Sigmoid colon (tissue), 7 donors: ENCODE results near the gene XDH. TPM values are rescaled to one million over a fixed set of nuclear protein-coding genes. Genes with fewer than 3 reads are reported as not detected.

ENCODE experiments used
- DNase-seq: peaks from one replicate; pipeline ENCODE4 v3.0.0-alpha.2; 2019
- H3K27ac ChIP-seq, 4 donors: fragments of 200-600 bp; sonication (generic); one replicate each; pipeline ENCODE4 v1.5.1; 2016 to 2019; ENCODE audit warnings: mild to moderate bottlenecking in 1 of 4
- H3K27me3 ChIP-seq, 3 donors: fragments of 200-600 bp; sonication (generic); one replicate each; pipeline ENCODE4 v1.5.1; 2019; ENCODE audit warnings: mild to moderate bottlenecking in 1 of 3
- H3K36me3 ChIP-seq, 4 donors: fragments of 200-600 bp; sonication (generic); one replicate each; pipeline ENCODE4 v1.5.1; 2016 to 2019
- H3K4me1 ChIP-seq, 4 donors: fragments of 200-600 bp; sonication (generic); one replicate each; pipeline ENCODE4 v1.5.1; 2017 to 2019
- H3K4me3 ChIP-seq, 4 donors: fragments of 200-600 bp; sonication (generic); one replicate each; pipeline ENCODE4 v1.5.1; 2017 to 2019; ENCODE audit warnings: mild to moderate bottlenecking in 2 of 4, moderate library complexity in 1 of 4
- H3K9me3 ChIP-seq, 4 donors: fragments of 200-600 bp in 3 of 4; sonication (generic) in 3 of 4; one replicate each; pipeline versions ENCODE4 v1.5.1 to v1.6.1; 2013 to 2019
- CTCF ChIP-seq, 4 experiments: fragments of 450-650 bp in 3 of 4; fragments of 200-600 bp in 1 of 4; IDR thresholded peaks; one replicate each; pipeline ENCODE4 v1.5.1; 2016 to 2019; ENCODE audit warnings: antibody characterized with exemption in 4 of 4, mild to moderate bottlenecking in 3 of 4, moderate library complexity in 2 of 4
- EP300 ChIP-seq, 4 donors: sonication (generic); formaldehyde crosslinking; IDR thresholded peaks; one replicate each; pipeline ENCODE4 v1.6.1; 2017; ENCODE audit warnings: antibody characterized with exemption in 4 of 4
- POLR2A ChIP-seq, 2 donors: fragments of 450-650 bp; IDR thresholded peaks; one replicate each; pipeline ENCODE4 v1.6.1; 2016; ENCODE audit warnings: antibody characterized with exemption in 2 of 2, mild to moderate bottlenecking in 2 of 2, moderate library complexity in 2 of 2
- POLR2AphosphoS5 ChIP-seq, 4 donors: sonication (generic); formaldehyde crosslinking; IDR thresholded peaks; one replicate each; pipeline ENCODE4 v1.6.1; 2017; ENCODE audit warnings: antibody characterized with exemption in 4 of 4
- WGBS, 2 donors: extraction: QIAGEN DNeasy Blood & Tissue Kit; methylation state at CpG; one replicate each; pipeline ENCODE4 v1.1.7; 2013; 5-methylcytosine and 5-hydroxymethylcytosine counted together
- intact Hi-C: fragments of 100-400 bp; cut with DNase I; formaldehyde crosslinking; loops from one replicate; pipeline ENCODE4 v1.15.1; 2023
- polyA plus RNA-seq, 3 donors: library from polyadenylated mRNA; stranded (reverse); fragments of 200-250 nt; gene quantifications; one replicate each; pipeline ENCODE4 v1.2.3, GENCODE V29; 2013
- total RNA-seq, 4 donors: library from RNA; depleted of rRNA; stranded (reverse); fragments of >200 nt; gene quantifications; one replicate each; pipeline ENCODE4 v1.1.0, GENCODE V29; 2016
- donor health status: healthy with polysubstance abuse.
- donor health status: Bipolar disorder and iron deficiency.
- donor health status: healthy.

XDH gene
- total and polyA plus RNA-seq, 7 donors, result 0.71 to 30.1 (median 10.7) TPM; not detected in 3

GRCh38 chr2:31411771-31412170, 2.8 kb downstream of the XDH start:
- Histone ChIP-seq H3K27ac (no peak overlapping the region), H3K9me3 (no peaks in the 10 kb centered on the region), H3K27me3 (no peaks in the 10 kb centered on the region), H3K36me3 (no peaks in the 10 kb centered on the region), H3K4me3 (no peak overlapping the region), H3K4me1 (no peaks in the 10 kb centered on the region)
- TF ChIP-seq CTCF (IDR thresholded peaks at IDR 0.05) (no peak), POLR2AphosphoS5 (IDR thresholded peaks at IDR 0.05) (no peak), POLR2A (IDR thresholded peaks at IDR 0.05) (no peak), EP300 (IDR thresholded peaks at IDR 0.05) (no peak)
- intact Hi-C loops, result no loop called here
- WGBS, 2 donors, result 88 to 93% methylated on average over 2 of the region's 2 CpGs
- DNase-seq, result no peak

- no peak overlapping the region for H3K4me3 ChIP-seq
- no peaks in the 10 kb centered on the region for H3K27me3 ChIP-seq
- no peaks in the 10 kb centered on the region for H3K9me3 ChIP-seq
- no peaks in the 10 kb centered on the region for H3K4me1 ChIP-seq
- H3K36me3 ChIP-seq, result no peaks in the 10 kb centered on the region
- intact Hi-C loops, result no loop called here
- 87 to 89% methylated on average over 10 of the region's 10 CpGs for WGBS, 2 donors
- DNase-seq, result no peak
- H3K27ac ChIP-seq, result no peak overlapping the region
- no peak for TF ChIP-seq EP300 (IDR thresholded peaks at IDR 0.05)
- no peak for TF ChIP-seq POLR2A (IDR thresholded peaks at IDR 0.05)
- no peak for TF ChIP-seq CTCF (IDR thresholded peaks at IDR 0.05)
- TF ChIP-seq POLR2AphosphoS5 (IDR thresholded peaks at IDR 0.05), result no peak
Observed at GRCh38 chr2:31406593-31407385, 7.8 kb downstream of the XDH start.

GRCh38 chr2:31404827-31405226, 9.7 kb downstream of the XDH start:
- DNase-seq, result no peak
- H3K36me3 ChIP-seq, result no peaks in the 10 kb centered on the region
- H3K4me1 ChIP-seq, result no peaks in the 10 kb centered on the region
- no peak overlapping the region for H3K27ac ChIP-seq
- intact Hi-C loops, result no loop called here
- no peaks in the 10 kb centered on the region for H3K9me3 ChIP-seq
- TF ChIP-seq POLR2AphosphoS5 (IDR thresholded peaks at IDR 0.05) (no peak), EP300 (IDR thresholded peaks at IDR 0.05) (no peak), POLR2A (IDR thresholded peaks at IDR 0.05) (no peak), CTCF (IDR thresholded peaks at IDR 0.05) (no peak)
- WGBS, 2 donors, result 91 to 92% methylated on average over 4 of the region's 4 CpGs
- H3K27me3 ChIP-seq, result no peaks in the 10 kb centered on the region
- no peak overlapping the region for H3K4me3 ChIP-seq

- no peaks in the 10 kb centered on the region for H3K9me3 ChIP-seq
- no peak for DNase-seq
- H3K27ac ChIP-seq, result no peak overlapping the region
- no peaks in the 10 kb centered on the region for H3K27me3 ChIP-seq
- no peaks in the 10 kb centered on the region for H3K4me1 ChIP-seq
- H3K36me3 ChIP-seq, result no peaks in the 10 kb centered on the region
- TF ChIP-seq CTCF (IDR thresholded peaks at IDR 0.05), result no peak
- no peak for TF ChIP-seq EP300 (IDR thresholded peaks at IDR 0.05)
- TF ChIP-seq POLR2A (IDR thresholded peaks at IDR 0.05), result no peak
- no peak for TF ChIP-seq POLR2AphosphoS5 (IDR thresholded peaks at IDR 0.05)
- WGBS, 2 donors, result 80 to 82% methylated on average over 1 of the region's 1 CpG
- intact Hi-C loops, result no loop called here
- no peak overlapping the region for H3K4me3 ChIP-seq
Observed at GRCh38 chr2:31404302-31404701, 10.2 kb downstream of the XDH start.

GRCh38 chr2:31402388-31402787, 12.2 kb downstream of the XDH start:
- intact Hi-C loops, result no loop called here
- H3K9me3 ChIP-seq, result no peaks in the 10 kb centered on the region
- 93 to 98% methylated on average over 1 of the region's 1 CpG for WGBS, 2 donors
- H3K36me3 ChIP-seq, result no peaks in the 10 kb centered on the region
- H3K27ac ChIP-seq, result no peak overlapping the region
- H3K4me1 ChIP-seq, result no peaks in the 10 kb centered on the region
- TF ChIP-seq EP300 (IDR thresholded peaks at IDR 0.05), result no peak
- TF ChIP-seq POLR2AphosphoS5 (IDR thresholded peaks at IDR 0.05), result no peak
- no peak for TF ChIP-seq POLR2A (IDR thresholded peaks at IDR 0.05)
- no peak for TF ChIP-seq CTCF (IDR thresholded peaks at IDR 0.05)
- H3K4me3 ChIP-seq, result no peak overlapping the region
- H3K27me3 ChIP-seq, result no peaks in the 10 kb centered on the region
- DNase-seq, result no peak
